SU-DHL-6 (cell line): ENCODE measurements around the gene CDK11B.
"Not testable (repeated sequence)": the region's sequence is repeated elsewhere in the genome, so short reads cannot be mapped to it uniquely, and the experiment has no call there.

Experiments
- H2AFZ ChIP-seq: fragments of 200-600 bp; sonication (generic); 2 replicates; pipeline ENCODE4 v1.6.1; 2014; ENCODE audit warnings: low read depth, mild to moderate bottlenecking, moderate library complexity, mixed read lengths, antibody characterized with exemption, low read length; ENCODE audit not compliant: severe bottlenecking
- H3F3A ChIP-seq: fragments of 200-600 bp; shearing (Covaris generic); 2 replicates; pipeline ENCODE4 v1.6.0; 2016; ENCODE audit warnings: antibody characterized with exemption, mild to moderate bottlenecking; ENCODE audit not compliant: insufficient read depth
- H3K27ac ChIP-seq: fragments of 200-600 bp; sonication (generic); 2 replicates; pipeline ENCODE4 v1.5.1; 2016; ENCODE audit warnings: low read depth, mild to moderate bottlenecking, low read length, moderate library complexity, mixed read lengths
- H3K27me3 ChIP-seq: fragments of 200-600 bp; sonication (generic), shearing (Covaris generic); 2 replicates; pipeline ENCODE4 v1.6.0; 2014; ENCODE audit warnings: mild to moderate bottlenecking, low read length
- H3K36me3 ChIP-seq: fragments of 200-600 bp; sonication (generic); 2 replicates; pipeline ENCODE4 v1.6.1; 2014; ENCODE audit warnings: mild to moderate bottlenecking, low read length, mixed read lengths
- H3K4me2 ChIP-seq: fragments of 300-600, 200-600 bp; shearing (Covaris generic), sonication (generic); 2 replicates; pipeline ENCODE4 v1.6.0; 2014; ENCODE audit warnings: low read length, low read depth, mild to moderate bottlenecking; ENCODE audit not compliant: poor library complexity, severe bottlenecking
- H3K4me3 ChIP-seq: fragments of 200-600 bp; sonication (generic); 2 replicates; pipeline ENCODE4 v1.5.1; 2014; ENCODE audit warnings: antibody characterized with exemption, low read length, mild to moderate bottlenecking, mixed read lengths; ENCODE audit not compliant: insufficient read depth, poor library complexity, severe bottlenecking
- H3K79me2 ChIP-seq: fragments of 200-600 bp; sonication (generic); 2 replicates; pipeline ENCODE4 v1.6.1; 2014; ENCODE audit warnings: mild to moderate bottlenecking, low read length, moderate library complexity; ENCODE audit not compliant: insufficient read depth
- H3K9ac ChIP-seq: fragments of 200-600 bp; sonication (generic); 2 replicates; pipeline ENCODE4 v1.7.0; 2014; ENCODE audit warnings: mild to moderate bottlenecking, low read length
- H3K9me2 ChIP-seq: fragments of 200-600 bp; sonication (generic); replicated peaks from 2 replicates; pipeline ENCODE4 v1.6.1; 2014; ENCODE audit warnings: low read length; ENCODE audit not compliant: insufficient read depth
- H3K9me3 ChIP-seq: fragments of 200-600 bp; sonication (generic); 2 replicates; pipeline ENCODE4 v1.6.1; 2014; ENCODE audit warnings: low read length, mixed read lengths; ENCODE audit not compliant: insufficient read depth
- H4K20me1 ChIP-seq: fragments of 200-600 bp; sonication (generic); 2 replicates; pipeline ENCODE4 v1.6.1; 2014; ENCODE audit warnings: low read depth, mild to moderate bottlenecking, antibody characterized with exemption, low read length, moderate library complexity, mixed read lengths
- CTCF ChIP-seq: fragments of 200-600 bp; sonication (generic); IDR thresholded peaks from one replicate; pipeline ENCODE4 v1.5.1; 2017; ENCODE audit warnings: antibody characterized with exemption, mild to moderate bottlenecking, low read length, moderate library complexity; ENCODE audit not compliant: insufficient read depth, poor library complexity, severe bottlenecking
- EZH2phosphoT487 ChIP-seq: fragments of 200-600 bp; sonication (generic), shearing (Covaris generic); conservative IDR thresholded peaks from 2 replicates; pipeline ENCODE4 v1.6.1; 2018; ENCODE audit warnings: mild to moderate bottlenecking, antibody characterized with exemption, low read length, moderate library complexity, mixed read lengths

Gene CDK11B

GRCh38 chr1:1664941-1665814, 6.4 kb upstream of the CDK11B start:
- no peaks in the 10 kb centered on the region for H3K36me3 ChIP-seq
- no peaks in the 10 kb centered on the region for H3K27me3 ChIP-seq
- no peaks in the 10 kb centered on the region for H3K79me2 ChIP-seq
- H3K4me2 ChIP-seq: no peak overlapping the region
- no peak overlapping the region for H2AFZ ChIP-seq
- H3K9ac ChIP-seq: no peak overlapping the region
- H3K9me2 ChIP-seq: no peaks in the 10 kb centered on the region
- TF ChIP-seq CTCF (no peak), EZH2phosphoT487 (no peak)
- no peak overlapping the region for H3K27ac ChIP-seq
- H4K20me1 ChIP-seq: no peaks in the 10 kb centered on the region
- H3K9me3 ChIP-seq: no peaks in the 10 kb centered on the region
- no peaks in the 10 kb centered on the region for H3F3A ChIP-seq
- no peak overlapping the region for H3K4me3 ChIP-seq

- not testable (repeated sequence) for H2AFZ ChIP-seq, H3K9me2 ChIP-seq, H3K27me3 ChIP-seq, H3K27ac ChIP-seq, H3K4me3 ChIP-seq, H3F3A ChIP-seq, H4K20me1 ChIP-seq, H3K9ac ChIP-seq, H3K9me3 ChIP-seq, H3K79me2 ChIP-seq, H3K36me3 ChIP-seq, H3K4me2 ChIP-seq
These were observed 5.5 kb upstream of the CDK11B start for GRCh38 chr1:1664318-1664717.

GRCh38 chr1:1662830-1663560, 4.2 kb upstream of the CDK11B start:
- H3K27ac ChIP-seq, H3F3A ChIP-seq, H3K36me3 ChIP-seq, H4K20me1 ChIP-seq, H3K4me3 ChIP-seq, H2AFZ ChIP-seq, H3K9ac ChIP-seq, H3K9me2 ChIP-seq, H3K4me2 ChIP-seq, H3K9me3 ChIP-seq, H3K27me3 ChIP-seq, H3K79me2 ChIP-seq: not testable (repeated sequence)

GRCh38 chr1:1662392-1662791, 3.6 kb upstream of the CDK11B start:
- not testable (repeated sequence) for H3K79me2 ChIP-seq, H2AFZ ChIP-seq, H3K4me2 ChIP-seq, H3K9me3 ChIP-seq, H3K36me3 ChIP-seq, H3K9me2 ChIP-seq, H4K20me1 ChIP-seq, H3K27me3 ChIP-seq, H3K9ac ChIP-seq, H3K27ac ChIP-seq, H3F3A ChIP-seq, H3K4me3 ChIP-seq

DNA sequence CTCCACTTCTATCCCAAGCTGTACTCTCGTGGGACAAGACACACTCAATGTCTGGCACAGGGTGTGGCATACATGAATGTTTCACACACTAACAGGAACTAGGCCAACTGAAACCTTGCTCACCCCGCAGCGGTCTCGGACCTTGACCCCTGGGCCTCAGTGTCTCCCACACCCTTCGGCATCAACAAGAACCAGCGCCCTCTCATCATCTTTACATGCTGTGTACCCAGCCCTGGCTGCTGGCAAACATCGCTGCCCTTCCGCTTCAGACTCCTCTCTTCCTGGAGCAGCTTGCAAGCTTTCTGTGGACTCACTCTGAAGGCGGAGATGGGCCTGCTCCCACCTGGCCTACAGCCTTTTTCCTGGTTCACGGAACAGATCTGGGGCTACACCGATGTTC, 10.5 kb downstream of the CDK11B start:
- H3K9me2 ChIP-seq, H3K36me3 ChIP-seq, H3K27ac ChIP-seq, H4K20me1 ChIP-seq, H3F3A ChIP-seq, H2AFZ ChIP-seq, H3K79me2 ChIP-seq, H3K4me2 ChIP-seq, H3K9me3 ChIP-seq, H3K9ac ChIP-seq, H3K27me3 ChIP-seq, H3K4me3 ChIP-seq: not testable (repeated sequence)

GRCh38 chr1:1647567-1648241, 11.1 kb downstream of the CDK11B start:
- not testable (repeated sequence) for H3K27me3 ChIP-seq, H3K4me3 ChIP-seq, H2AFZ ChIP-seq, H3K9me2 ChIP-seq, H3F3A ChIP-seq, H3K4me2 ChIP-seq, H3K27ac ChIP-seq, H3K36me3 ChIP-seq, H3K9me3 ChIP-seq, H3K79me2 ChIP-seq, H4K20me1 ChIP-seq, H3K9ac ChIP-seq

- not testable (repeated sequence) for H3K79me2 ChIP-seq
These were observed 12.5 kb downstream of the CDK11B start for GRCh38 chr1:1646326-1646725.

More at GRCh38 chr1:1646326-1646725, 12.5 kb downstream of the CDK11B start:
- not testable (repeated sequence) for H3K27ac ChIP-seq, H3K36me3 ChIP-seq, H3K27me3 ChIP-seq, H3K9me2 ChIP-seq, H4K20me1 ChIP-seq, H3K9ac ChIP-seq, H3F3A ChIP-seq, H3K4me3 ChIP-seq, H2AFZ ChIP-seq, H3K4me2 ChIP-seq, H3K9me3 ChIP-seq
